Breast epithelium (tissue), 4 donors: Measurements from ENCODE around the gene CCDC187. TPM values are rescaled to one million over a fixed set of nuclear protein-coding genes. Genes with fewer than 3 reads are reported as not detected.

Experiments used
- DNase-seq, 2 donors: peaks; one replicate each; pipeline ENCODE4 v3.0.0-alpha.2; 2019; ENCODE audit warnings: low spot score in 2 of 2
- H3K27ac ChIP-seq, 2 donors: fragments of 200-600 bp; sonication (generic) in 1 of 2; one replicate each; pipeline ENCODE4 v1.5.1; 2016 to 2019; ENCODE audit warnings: mild to moderate bottlenecking in 1 of 2
- H3K27me3 ChIP-seq, 2 donors: fragments of 200-600 bp; sonication (generic) in 1 of 2; one replicate each; pipeline versions ENCODE4 v1.5.1 to v1.6.0; 2017 to 2019; ENCODE audit warnings: control low read depth in 1 of 2, mild to moderate bottlenecking in 1 of 2
- H3K36me3 ChIP-seq: fragments of 200-600 bp; one replicate; pipeline ENCODE4 v1.5.1; 2019
- H3K4me1 ChIP-seq, 2 donors: fragments of 200-600 bp; sonication (generic); one replicate each; pipeline ENCODE4 v1.5.1; 2016 to 2019; ENCODE audit warnings: control low read depth in 1 of 2
- H3K4me3 ChIP-seq, 3 donors: fragments of 200-600 bp; sonication (generic); 1 replicate in 2 of 3; 2 replicates in 1 of 3; pipeline ENCODE4 v1.5.1; 2016 to 2019; ENCODE audit warnings: mild to moderate bottlenecking in 3 of 3, moderate library complexity in 2 of 3
- H3K9me3 ChIP-seq, 2 donors: fragments of 200-600 bp; sonication (generic) in 1 of 2; one replicate each; pipeline ENCODE4 v1.5.1; 2016 to 2019; ENCODE audit warnings: control low read depth in 1 of 2
- POLR2A ChIP-seq: fragments of 450-650 bp; IDR thresholded peaks from one replicate; pipeline ENCODE4 v1.6.1; 2016; ENCODE audit warnings: antibody characterized with exemption, mild to moderate bottlenecking, moderate library complexity
- POLR2AphosphoS5 ChIP-seq, 3 donors: sonication (generic); formaldehyde crosslinking; IDR thresholded peaks; one replicate each; pipeline ENCODE4 v1.6.1; 2017; ENCODE audit warnings: antibody characterized with exemption in 3 of 3
- intact Hi-C: fragments of 100-400 bp; cut with DNase I; formaldehyde crosslinking; loops from one replicate; pipeline ENCODE4 v1.15.1; 2023; ENCODE audit warnings: low total_unique reads
- total RNA-seq, 3 donors: library from RNA; depleted of rRNA; stranded (reverse); fragments of >200 nt; gene quantifications; one replicate each; pipeline ENCODE4 v1.1.0, GENCODE V29; 2016
- TF ChIP-seq, protein P1 (sequence below), 3 donors: fragments of 450-650 bp; IDR thresholded peaks; one replicate each; pipeline ENCODE4 v1.5.1; 2016 to 2017; ENCODE audit warnings: antibody characterized with exemption in 3 of 3, mild to moderate bottlenecking in 3 of 3, moderate library complexity in 3 of 3

Gene CCDC187
- total RNA-seq, 3 donors from 2014 or later, result not detected

DNA sequence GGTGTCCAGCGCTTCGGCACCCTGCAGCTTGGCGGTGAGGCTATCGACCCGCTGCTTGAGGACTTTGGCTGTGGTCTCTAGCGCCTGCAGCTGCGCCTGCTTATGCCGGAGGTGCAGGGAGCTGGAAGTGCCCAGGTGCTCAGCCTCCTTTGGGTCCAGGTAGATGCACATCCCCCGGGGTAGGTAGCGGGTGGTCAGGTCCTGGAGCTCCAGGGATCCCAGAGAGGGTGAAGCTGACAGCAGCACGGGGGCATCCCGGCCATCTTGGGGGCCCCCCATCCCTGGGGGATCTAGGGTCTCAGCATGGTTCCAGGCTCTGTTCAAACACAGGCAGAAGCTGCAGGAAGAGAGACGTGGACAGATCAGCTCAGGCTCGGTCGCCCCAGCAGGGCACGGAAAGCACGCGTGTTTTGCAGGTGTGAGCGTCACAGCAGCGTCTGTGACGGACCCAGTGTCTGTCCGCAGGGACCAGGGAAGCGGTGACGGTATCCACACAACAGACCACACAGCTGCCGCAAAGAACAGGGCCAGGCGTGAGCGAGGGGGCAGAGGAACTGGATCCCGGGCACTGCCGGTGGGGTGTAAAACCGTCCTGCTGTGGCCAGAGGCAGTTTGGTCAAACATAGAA is 17.4 kb downstream of the CCDC187 start:
- no peaks in the 10 kb centered on the region for H3K36me3 ChIP-seq
- H3K27ac ChIP-seq, result no peak overlapping the region
- H3K9me3 ChIP-seq, result no peaks in the 10 kb centered on the region
- intact Hi-C loops, result no loop called here
- DNase-seq, result no peak
- TF ChIP-seq POLR2A (no peak), POLR2AphosphoS5 (IDR thresholded peaks at IDR 0.05) (no peak)
- TF ChIP-seq, protein P1, sequence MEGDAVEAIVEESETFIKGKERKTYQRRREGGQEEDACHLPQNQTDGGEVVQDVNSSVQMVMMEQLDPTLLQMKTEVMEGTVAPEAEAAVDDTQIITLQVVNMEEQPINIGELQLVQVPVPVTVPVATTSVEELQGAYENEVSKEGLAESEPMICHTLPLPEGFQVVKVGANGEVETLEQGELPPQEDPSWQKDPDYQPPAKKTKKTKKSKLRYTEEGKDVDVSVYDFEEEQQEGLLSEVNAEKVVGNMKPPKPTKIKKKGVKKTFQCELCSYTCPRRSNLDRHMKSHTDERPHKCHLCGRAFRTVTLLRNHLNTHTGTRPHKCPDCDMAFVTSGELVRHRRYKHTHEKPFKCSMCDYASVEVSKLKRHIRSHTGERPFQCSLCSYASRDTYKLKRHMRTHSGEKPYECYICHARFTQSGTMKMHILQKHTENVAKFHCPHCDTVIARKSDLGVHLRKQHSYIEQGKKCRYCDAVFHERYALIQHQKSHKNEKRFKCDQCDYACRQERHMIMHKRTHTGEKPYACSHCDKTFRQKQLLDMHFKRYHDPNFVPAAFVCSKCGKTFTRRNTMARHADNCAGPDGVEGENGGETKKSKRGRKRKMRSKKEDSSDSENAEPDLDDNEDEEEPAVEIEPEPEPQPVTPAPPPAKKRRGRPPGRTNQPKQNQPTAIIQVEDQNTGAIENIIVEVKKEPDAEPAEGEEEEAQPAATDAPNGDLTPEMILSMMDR (IDR thresholded peaks at IDR 0.05), result no peak
- no peak overlapping the region for H3K4me3 ChIP-seq
- H3K4me1 ChIP-seq, result no peaks in the 10 kb centered on the region
- H3K27me3 ChIP-seq, result peaks cover 4 to 69% of the 10 kb centered on the region in 2 donors

DNA sequence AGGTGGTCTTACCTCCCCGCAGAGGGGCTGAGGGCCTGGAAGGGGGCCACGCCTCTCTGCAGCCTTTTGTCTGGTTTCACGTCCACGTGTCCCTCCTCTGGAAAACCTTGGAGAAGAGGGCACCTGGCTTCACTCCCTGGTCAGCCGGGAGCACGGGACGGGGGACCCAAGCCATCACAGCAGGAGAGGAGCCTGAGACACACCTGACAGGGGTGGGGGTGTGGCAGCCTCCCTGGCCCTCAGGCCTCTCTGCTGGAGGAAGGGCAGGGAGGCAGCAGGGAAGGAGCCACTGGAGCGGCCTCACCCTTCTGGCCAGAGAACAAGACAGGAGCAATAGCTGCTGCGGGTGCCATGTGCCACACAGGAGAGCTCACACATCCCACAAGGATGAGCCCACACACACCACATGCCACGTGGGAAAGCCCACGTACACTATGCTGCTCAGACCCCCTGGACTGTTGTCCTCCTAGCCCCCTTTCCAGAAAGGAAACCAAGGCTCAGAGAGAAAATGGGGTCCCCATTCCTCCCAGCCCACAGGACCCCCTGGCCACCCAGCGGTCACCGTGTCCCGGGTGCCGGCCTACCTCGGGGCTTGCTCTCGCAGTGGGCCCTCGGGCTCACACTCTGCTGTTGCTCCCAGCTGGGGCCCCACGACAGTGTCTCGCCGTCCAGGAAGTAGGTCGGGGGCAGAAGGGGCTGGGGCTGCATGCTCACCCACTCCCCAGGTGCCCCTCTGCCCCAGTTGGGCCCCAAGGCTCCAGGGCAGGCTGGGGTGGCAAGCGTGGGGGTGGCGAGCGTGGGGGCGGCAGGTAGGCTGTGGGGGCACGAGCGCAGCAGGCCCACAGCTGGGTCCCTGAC is 18.2 kb downstream of the CCDC187 start:
- intact Hi-C loops, result no loop called here

DNA sequence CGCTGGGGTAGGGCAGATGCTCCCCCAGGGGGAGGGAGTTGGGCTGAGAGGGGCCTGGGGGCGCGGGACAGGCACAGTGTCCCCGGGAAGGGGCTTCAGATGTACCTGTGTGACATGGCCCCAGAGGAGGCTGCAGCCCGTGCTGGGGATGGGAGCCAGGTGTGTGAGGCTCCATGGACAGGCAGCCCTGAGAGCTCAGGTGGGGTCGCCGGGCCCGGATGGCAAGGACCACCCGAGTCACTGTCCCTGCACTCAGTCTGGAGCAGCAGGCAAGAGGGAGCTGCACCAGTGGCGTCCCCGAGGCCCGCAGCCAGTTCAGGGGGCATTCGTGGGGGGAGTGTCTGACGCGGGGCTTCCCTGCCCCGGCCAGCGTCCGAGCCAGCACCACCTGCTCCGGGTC is 18.9 kb downstream of the CCDC187 start:
- Histone ChIP-seq H3K27ac (no peak overlapping the region), H3K27me3 (peaks cover 4 to 56% of the 10 kb centered on the region in 2 donors), H3K9me3 (no peaks in the 10 kb centered on the region), H3K4me1 (no peaks in the 10 kb centered on the region), H3K4me3 (no peak overlapping the region), H3K36me3 (no peaks in the 10 kb centered on the region)
- TF ChIP-seq, protein P1 (IDR thresholded peaks at IDR 0.05), result no peak
- intact Hi-C loops, result no loop called here
- no peak for DNase-seq

More for the DNA sequence above, 18.2 kb downstream of the CCDC187 start:
- no peaks in the 10 kb centered on the region for H3K9me3 ChIP-seq
- TF ChIP-seq, protein P1 (IDR thresholded peaks at IDR 0.05), result no peak
- TF ChIP-seq POLR2AphosphoS5 (IDR thresholded peaks at IDR 0.05) (no peak), POLR2A (no peak)
- peaks cover 4 to 64% of the 10 kb centered on the region in 2 donors for H3K27me3 ChIP-seq
- no peak overlapping the region for H3K4me3 ChIP-seq
- H3K4me1 ChIP-seq, result no peaks in the 10 kb centered on the region
- DNase-seq, result no peak
- H3K27ac ChIP-seq, result no peak overlapping the region
- no peaks in the 10 kb centered on the region for H3K36me3 ChIP-seq

DNA sequence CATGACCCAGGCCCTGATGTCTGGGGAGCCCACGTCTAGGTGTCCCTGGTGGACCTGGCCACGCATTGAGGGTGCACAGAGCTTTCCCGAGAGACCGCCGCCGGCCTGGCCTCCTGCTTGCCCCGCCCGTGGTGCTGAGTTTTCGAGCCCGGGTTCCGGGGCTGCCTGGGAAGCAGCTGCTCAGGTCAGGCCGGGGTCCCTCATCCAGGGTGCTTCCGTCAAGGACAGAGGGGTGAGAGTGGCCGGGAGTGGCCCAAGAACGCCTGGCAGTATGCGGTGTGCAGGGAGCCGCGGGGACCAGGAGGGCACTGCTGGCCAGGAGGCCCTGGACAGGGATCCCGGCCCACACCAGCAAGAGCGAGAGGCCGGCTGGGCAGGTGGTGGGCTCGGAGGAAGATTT is 19.6 kb downstream of the CCDC187 start:
- H3K27me3 ChIP-seq, result peaks cover 4 to 51% of the 10 kb centered on the region in 2 donors
- intact Hi-C loops, result no loop called here

More for the DNA sequence above, 19.6 kb downstream of the CCDC187 start:
- no peak overlapping the region for H3K27ac ChIP-seq
- no peaks in the 10 kb centered on the region for H3K36me3 ChIP-seq
- no peak overlapping the region for H3K4me3 ChIP-seq
- no peaks in the 10 kb centered on the region for H3K9me3 ChIP-seq
- no peak for DNase-seq
- TF ChIP-seq POLR2AphosphoS5 (IDR thresholded peaks at IDR 0.05) (no peak), POLR2A (no peak)
- TF ChIP-seq, protein P1 (IDR thresholded peaks at IDR 0.05), result no peak
- H3K4me1 ChIP-seq, result no peaks in the 10 kb centered on the region
